GM12873 (cell line): ENCODE measurements around the gene GUCY1B1.

Experiments used
- TF ChIP-seq, protein P1 (sequence below): IDR thresholded peaks from 2 replicates; pipeline ENCODE4 v1.5.1; 2012; ENCODE audit warnings: low read depth, mild to moderate bottlenecking, moderate library complexity, low read length, control low read depth; ENCODE audit not compliant: insufficient read depth; ENCODE audit errors: missing control alignments

Gene GUCY1B1

DNA sequence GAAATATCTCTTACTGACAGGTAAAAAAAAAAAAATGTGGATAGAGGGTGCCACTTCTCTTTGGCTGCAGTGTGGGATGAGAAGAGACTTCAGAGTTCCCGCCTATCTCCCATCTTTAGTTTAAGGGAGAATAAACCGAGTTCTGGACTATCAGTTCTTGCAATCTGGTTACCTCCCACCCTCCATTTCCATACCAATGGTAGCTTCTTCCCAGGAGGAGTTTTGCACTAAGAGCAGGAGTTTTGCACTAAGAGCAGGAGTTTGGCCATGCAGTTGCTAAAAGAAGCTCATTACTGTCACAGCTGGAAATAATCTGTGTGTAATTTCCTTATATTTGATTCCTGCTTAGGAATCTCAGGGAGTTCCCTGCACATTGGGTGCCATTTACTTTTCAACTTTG, 10.8 kb upstream of the GUCY1B1 start:
- TF ChIP-seq, protein P1, sequence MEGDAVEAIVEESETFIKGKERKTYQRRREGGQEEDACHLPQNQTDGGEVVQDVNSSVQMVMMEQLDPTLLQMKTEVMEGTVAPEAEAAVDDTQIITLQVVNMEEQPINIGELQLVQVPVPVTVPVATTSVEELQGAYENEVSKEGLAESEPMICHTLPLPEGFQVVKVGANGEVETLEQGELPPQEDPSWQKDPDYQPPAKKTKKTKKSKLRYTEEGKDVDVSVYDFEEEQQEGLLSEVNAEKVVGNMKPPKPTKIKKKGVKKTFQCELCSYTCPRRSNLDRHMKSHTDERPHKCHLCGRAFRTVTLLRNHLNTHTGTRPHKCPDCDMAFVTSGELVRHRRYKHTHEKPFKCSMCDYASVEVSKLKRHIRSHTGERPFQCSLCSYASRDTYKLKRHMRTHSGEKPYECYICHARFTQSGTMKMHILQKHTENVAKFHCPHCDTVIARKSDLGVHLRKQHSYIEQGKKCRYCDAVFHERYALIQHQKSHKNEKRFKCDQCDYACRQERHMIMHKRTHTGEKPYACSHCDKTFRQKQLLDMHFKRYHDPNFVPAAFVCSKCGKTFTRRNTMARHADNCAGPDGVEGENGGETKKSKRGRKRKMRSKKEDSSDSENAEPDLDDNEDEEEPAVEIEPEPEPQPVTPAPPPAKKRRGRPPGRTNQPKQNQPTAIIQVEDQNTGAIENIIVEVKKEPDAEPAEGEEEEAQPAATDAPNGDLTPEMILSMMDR, result no peak

DNA sequence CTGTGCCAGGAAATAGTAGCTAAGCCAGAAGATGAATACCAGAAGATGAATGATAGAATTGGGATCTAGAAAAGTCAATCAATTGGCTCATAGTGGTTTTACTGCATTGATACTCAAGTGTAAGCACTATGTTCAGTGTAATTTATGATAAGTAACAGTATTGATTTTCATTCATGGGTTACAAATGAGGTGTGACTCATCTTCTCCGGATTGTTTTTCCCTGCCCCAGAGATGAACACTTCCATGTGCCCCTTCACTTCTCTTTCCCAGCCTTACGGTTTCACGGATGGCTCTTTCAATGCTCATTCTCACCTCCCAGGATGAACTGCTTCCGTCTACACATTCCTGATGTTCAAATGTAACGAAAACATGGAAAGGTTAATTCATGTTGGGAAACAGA, 9.8 kb upstream of the GUCY1B1 start:
- TF ChIP-seq, protein P1, result no peak

DNA sequence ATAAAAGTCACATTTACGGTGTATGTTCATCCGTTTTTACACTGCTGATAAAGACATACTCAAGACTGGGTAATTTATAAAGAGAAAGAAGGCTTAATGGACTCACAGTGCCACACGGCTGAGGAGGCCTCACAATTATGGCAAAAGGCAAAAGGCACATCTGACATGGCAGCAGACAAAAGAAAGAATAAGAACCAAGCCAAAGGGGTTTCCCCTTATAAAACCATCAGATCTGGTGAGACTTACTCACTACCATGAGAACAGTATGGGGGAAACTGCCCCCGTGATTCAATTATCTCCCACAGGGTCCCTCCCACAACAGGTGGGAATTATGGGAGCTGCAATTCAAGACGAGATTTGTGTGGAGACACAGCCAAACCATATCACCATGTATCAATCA, 7.3 kb upstream of the GUCY1B1 start:
- TF ChIP-seq, protein P1, result no peak

DNA sequence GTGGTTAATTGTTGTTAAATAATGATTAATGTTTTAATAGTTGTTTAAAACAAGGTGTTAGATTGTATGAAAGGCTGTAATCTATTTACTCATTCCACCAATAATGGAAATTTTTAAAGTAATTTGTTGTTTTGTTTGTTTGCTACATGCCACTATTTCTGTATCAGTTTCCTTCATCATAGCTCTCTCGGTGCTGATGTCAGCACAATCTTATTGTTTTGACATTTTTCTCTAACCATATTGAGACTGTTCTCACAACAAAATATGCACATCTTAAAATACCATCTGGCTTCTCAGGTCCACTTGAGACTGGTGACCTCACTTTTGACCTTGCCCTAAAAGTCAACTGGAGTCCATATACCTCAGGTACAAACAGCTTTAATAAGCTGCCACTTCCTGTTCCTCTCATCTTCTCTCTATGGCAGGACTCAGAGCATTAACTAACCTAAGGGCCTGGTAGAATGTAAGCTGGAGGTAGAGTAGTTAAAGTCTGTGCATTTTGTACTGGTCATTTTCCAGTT, 1.0 kb upstream of the GUCY1B1 start:
- TF ChIP-seq, protein P1, result no peak

DNA sequence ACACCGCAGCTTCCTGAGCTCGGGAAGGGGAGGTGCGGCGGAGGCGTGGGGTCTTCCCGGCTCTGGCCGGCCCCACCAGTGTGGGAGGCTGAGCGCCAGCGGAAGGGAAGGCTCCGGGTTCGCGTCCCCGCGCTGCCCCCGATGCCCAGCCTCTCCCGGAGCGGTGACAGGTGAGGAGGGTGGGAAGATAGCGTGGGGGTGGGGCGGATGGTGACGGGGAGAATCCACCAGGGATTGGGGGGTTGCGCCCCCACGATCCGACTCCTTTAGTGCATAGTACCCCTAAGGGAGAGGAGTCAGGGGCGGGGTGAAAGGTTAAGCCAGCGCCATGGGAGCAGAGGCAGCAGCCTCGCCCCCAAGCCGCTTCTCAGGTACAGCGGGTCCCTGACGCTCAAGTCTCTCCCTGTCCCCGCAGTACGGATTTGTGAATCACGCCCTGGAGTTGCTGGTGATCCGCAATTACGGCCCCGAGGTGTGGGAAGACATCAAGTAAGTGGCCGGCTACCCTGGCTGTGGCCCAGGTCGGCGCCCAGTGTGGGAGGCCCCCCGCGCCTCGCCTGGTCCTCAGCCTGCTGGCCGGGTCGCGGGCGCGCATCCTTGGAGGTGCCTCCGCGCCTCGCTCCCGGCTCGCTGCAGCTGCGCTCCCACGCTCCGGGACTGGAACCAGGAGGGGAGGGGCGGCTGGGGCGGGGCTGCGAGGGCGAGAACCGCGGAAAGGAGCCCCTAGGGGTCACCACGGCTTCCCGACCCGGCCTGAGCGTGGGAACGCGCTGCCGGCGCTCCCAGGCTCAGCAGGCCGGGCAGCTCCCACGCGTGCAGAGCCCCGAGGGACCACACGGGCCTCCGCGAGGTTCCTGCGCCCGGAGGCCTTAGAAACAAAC, 791 bp downstream of the GUCY1B1 start:
- TF ChIP-seq, protein P1, result no peak

DNA sequence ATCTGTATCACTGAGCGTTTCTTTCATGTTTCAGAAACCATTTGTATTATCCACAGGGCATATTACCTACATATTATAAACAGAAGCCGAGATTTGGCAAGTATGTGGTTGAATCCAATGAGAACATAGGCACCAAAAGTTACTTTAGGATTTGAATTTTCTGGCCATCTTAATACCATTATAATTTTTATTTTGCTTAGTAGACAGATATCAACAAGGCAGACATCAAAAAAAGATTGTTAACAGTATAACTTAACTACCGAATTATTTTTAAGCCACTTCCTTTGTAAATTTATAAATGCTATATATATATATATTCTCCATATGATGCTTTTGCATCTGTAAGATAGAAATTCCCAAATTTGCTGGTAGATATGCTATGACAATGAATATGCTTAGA, 2.2 kb downstream of the GUCY1B1 start:
- TF ChIP-seq, protein P1, result no peak

DNA sequence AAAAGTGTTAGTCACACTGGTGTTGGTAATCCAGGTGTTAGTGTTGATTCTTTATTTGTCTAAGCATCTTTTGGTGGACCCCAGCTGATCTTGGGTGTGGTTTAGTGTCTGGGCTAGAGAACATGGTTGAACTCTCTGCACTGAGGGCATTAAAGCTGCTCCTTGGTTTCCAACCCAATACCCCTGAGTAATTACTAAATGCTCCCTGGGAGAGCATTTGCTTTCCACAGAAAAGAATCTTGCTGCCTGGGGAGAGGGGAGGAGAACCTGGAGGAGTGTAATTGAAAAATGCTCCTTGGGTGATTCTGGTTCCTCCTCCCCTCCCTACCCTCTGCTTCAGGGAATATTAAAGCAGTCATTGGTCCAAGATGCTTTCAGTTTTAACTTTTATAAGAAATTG, 3.1 kb downstream of the GUCY1B1 start:
- TF ChIP-seq, protein P1, result no peak
